Measurements from ENCODE around the gene ATP6V0E1.

Gene ATP6V0E1

GRCh38 chr5:173078878-173079277, 95.3 kb downstream of the ATP6V0E1 start:
- no peak for DNase-seq (ENCODE audit: low read depth in 2 of 2)
